ENCODE data around the gene TDP2. TPM values are rescaled to one million over a fixed set of nuclear protein-coding genes. Genes with fewer than 3 reads are reported as not detected.
"Not testable (repeated sequence)": the region's sequence is repeated elsewhere in the genome, so short reads cannot be mapped to it uniquely, and the experiment has no call there.

Gene TDP2
- total RNA-seq, 4 donors from 2014 or later, result 32.4 to 40.2 (median 36.3) TPM

GRCh38 chr6:24667378-24667803 lies 692 bp upstream of the TDP2 start:
- TF ChIP-seq POLR2A (IDR thresholded peaks at IDR 0.05), result no peak
- no peak for TF ChIP-seq CTCF (IDR thresholded peaks at IDR 0.05)
- Histone ChIP-seq H3K36me3 (no peaks in the 10 kb centered on the region), H3K27ac (peak overlapping the region; percentile 78 to 89), H3K9me3 (no peaks in the 10 kb centered on the region), H3K27me3 (no peaks in the 10 kb centered on the region), H3K4me3 (peak overlapping the region; percentile 80 to 82), H3K4me1 (peaks cover 0 to 6% of the 10 kb centered on the region in 2 donors)
- intact Hi-C loops (cut with DNase I; ENCODE audit: low total_unique reads), result no loop called here
- DNase-seq, result no peak

GRCh38 chr6:24666097-24666640 lies 530 bp downstream of the TDP2 start:
- H3K4me3 ChIP-seq, result peak overlapping the region; percentile 80 to 82
- peak in 1 of 2 donors; percentile 37 for DNase-seq
- no peaks in the 10 kb centered on the region for H3K27me3 ChIP-seq
- H3K36me3 ChIP-seq, result no peaks in the 10 kb centered on the region
- H3K4me1 ChIP-seq, result peaks cover 0 to 6% of the 10 kb centered on the region in 2 donors
- TF ChIP-seq CTCF (IDR thresholded peaks at IDR 0.05) (no peak), POLR2A (IDR thresholded peaks at IDR 0.05) (no peak)
- intact Hi-C loops (cut with DNase I; ENCODE audit: low total_unique reads), result no loop called here
- H3K9me3 ChIP-seq, result no peaks in the 10 kb centered on the region
- peak overlapping the region; percentile 78 to 89 for H3K27ac ChIP-seq

- no peak for DNase-seq
- no peak overlapping the region for H3K27ac ChIP-seq
- H3K27me3 ChIP-seq, result no peaks in the 10 kb centered on the region
- H3K4me1 ChIP-seq, result peaks cover 0 to 6% of the 10 kb centered on the region in 2 donors
- H3K36me3 ChIP-seq, result no peaks in the 10 kb centered on the region
- TF ChIP-seq POLR2A (IDR thresholded peaks at IDR 0.05) (no peak), CTCF (IDR thresholded peaks at IDR 0.05) (no peak)
- H3K9me3 ChIP-seq, result no peaks in the 10 kb centered on the region
- no peak overlapping the region for H3K4me3 ChIP-seq
- intact Hi-C loops (cut with DNase I; ENCODE audit: low total_unique reads), result no loop called here
Measured at GRCh38 chr6:24664046-24664987, 2.4 kb downstream of the TDP2 start.

GRCh38 chr6:24663189-24663588 lies 3.5 kb downstream of the TDP2 start:
- no peaks in the 10 kb centered on the region for H3K9me3 ChIP-seq
- no peaks in the 10 kb centered on the region for H3K36me3 ChIP-seq
- no peak overlapping the region for H3K4me3 ChIP-seq
- H3K27ac ChIP-seq, result no peak overlapping the region
- intact Hi-C loops (cut with DNase I; ENCODE audit: low total_unique reads), result no loop called here
- no peak for DNase-seq
- peaks cover 0 to 6% of the 10 kb centered on the region in 2 donors for H3K4me1 ChIP-seq
- TF ChIP-seq CTCF (IDR thresholded peaks at IDR 0.05) (no peak), POLR2A (IDR thresholded peaks at IDR 0.05) (no peak)
- no peaks in the 10 kb centered on the region for H3K27me3 ChIP-seq

GRCh38 chr6:24662236-24662635 lies 4.5 kb downstream of the TDP2 start:
- Histone ChIP-seq H3K4me1 (peaks cover 0 to 6% of the 10 kb centered on the region in 2 donors), H3K36me3 (no peaks in the 10 kb centered on the region), H3K27me3 (no peaks in the 10 kb centered on the region), H3K27ac (no peak overlapping the region), H3K9me3 (no peaks in the 10 kb centered on the region), H3K4me3 (no peak overlapping the region)
- intact Hi-C loops (cut with DNase I; ENCODE audit: low total_unique reads), result no loop called here
- TF ChIP-seq POLR2A (IDR thresholded peaks at IDR 0.05), result no peak
- TF ChIP-seq CTCF (IDR thresholded peaks at IDR 0.05), result no peak
- DNase-seq, result no peak

- H3K4me1 ChIP-seq; H3K36me3 ChIP-seq; H3K27ac ChIP-seq; DNase-seq; H3K27me3 ChIP-seq; H3K4me3 ChIP-seq; intact Hi-C loops (cut with DNase I; ENCODE audit: low total_unique reads); H3K9me3 ChIP-seq: not testable (repeated sequence)
Measured at GRCh38 chr6:24661759-24662158, 4.9 kb downstream of the TDP2 start.
